Motor neuron (in vitro differentiated cells): Measurements from ENCODE around the gene AK8. TPM values are rescaled to one million over a fixed set of nuclear protein-coding genes. Genes with fewer than 3 reads are reported as not detected.
"Not testable (repeated sequence)": the region's sequence is repeated elsewhere in the genome, so short reads cannot be mapped to it uniquely, and the experiment has no call there.

Experiments used
- ATAC-seq, 8 experiments: fragments of 200-7000 bp; cut with Tn5 transposase; replicated peaks in 6 of 8; 2 replicates each; pipeline ENCODE4 v1.8.0; 2021; ENCODE audit warnings: mild to moderate bottlenecking in 8 of 8, moderate library complexity in 8 of 8
- H3K27ac ChIP-seq, 2 donors: fragments of 250-450 bp; sonication (Bioruptor Pico); 2 replicates each; pipeline ENCODE4 v1.9.0; 2021; ENCODE audit warnings: antibody characterized with exemption in 2 of 2, mild to moderate bottlenecking in 2 of 2, moderate library complexity in 1 of 2
- H3K4me1 ChIP-seq, 2 donors: fragments of 250-450 bp; sonication (Bioruptor Pico); replicated peaks in 1 of 2; 2 replicates each; pipeline ENCODE4 v1.6.1; 2021; ENCODE audit warnings: antibody characterized with exemption in 2 of 2, mild to moderate bottlenecking in 2 of 2, moderate library complexity in 1 of 2
- H3K4me3 ChIP-seq, 5 donors: fragments of 250-450 bp; sonication (Bioruptor Pico); 2 replicates each; pipeline ENCODE4 v1.9.0; 2021; ENCODE audit warnings: antibody characterized with exemption in 5 of 5, mild to moderate bottlenecking in 5 of 5, moderate library complexity in 4 of 5
- WGBS, 10 experiments: fragments of 450-650 bp; shearing (Covaris generic); methylation state at CpG; one replicate each; pipeline ENCODE4 v1.0.0; 2022; 5-methylcytosine and 5-hydroxymethylcytosine counted together
- in situ Hi-C, 9 experiments: fragments of 400-800 bp; cut with MboI; loops; one replicate each; pipeline ENCODE4 v1.15.0; 2021; ENCODE audit warnings: low sequenced_read_pairs in 9 of 9, low pct_unique_long_range_greater_than_20kb in 2 of 9; ENCODE audit not compliant: unreplicated experiment in 9 of 9
- total RNA-seq, 8 experiments: library from RNA; unstranded; fragments of 300-600 nt; gene quantifications; 2 replicates each; pipeline versions ENCODE4 v1.2.3 to v1.2.4, GENCODE V29; 2022

AK8 gene
- total RNA-seq, 8 experiments from 2014 or later = 0.64 to 6.6 (median 0.95) TPM

GRCh38 chr9:132776268-132776667, 101.8 kb downstream of the AK8 start:
- peak in 1 of 8 experiments; percentile 23 for ATAC-seq
- WGBS, 10 experiments = 44 to 100% (median 98%) methylated on average over 1 to 8 of the region's 11 CpGs; no CpG with 5 or more reads in 5 of the 10 experiments
- no peak overlapping the region for H3K27ac ChIP-seq
- H3K4me1 ChIP-seq = peaks cover 11 to 12% of the 10 kb centered on the region in 2 donors
- no peak overlapping the region for H3K4me3 ChIP-seq
- in situ Hi-C loops = no loop called here

- Histone ChIP-seq H3K4me3 (no peak overlapping the region), H3K4me1 (peaks cover 6 to 7% of the 10 kb centered on the region in 2 donors), H3K27ac (no peak overlapping the region)
- ATAC-seq = peak in 3 of 8 experiments; percentile 42 to 65 (median 59)
- WGBS, 10 experiments = 60 to 100% (median 83%) methylated on average over 1 to 2 of the region's 4 CpGs; no CpG with 5 or more reads in 3 of the 10 experiments
- in situ Hi-C loops = no loop called here
Measured at GRCh38 chr9:132775720-132776119, 102.4 kb downstream of the AK8 start.

GRCh38 chr9:132774886-132775285, 103.2 kb downstream of the AK8 start:
- Histone ChIP-seq H3K27ac (no peak overlapping the region), H3K4me3 (no peak overlapping the region), H3K4me1 (peaks cover under 1 to 3% of the 10 kb centered on the region in 2 donors)
- no peak for ATAC-seq
- in situ Hi-C loops = no loop called here
- WGBS, 10 experiments = 100% methylated on average over 1 of the region's 1 CpG; no CpG with 5 or more reads in 7 of the 10 experiments

- H3K27ac ChIP-seq = no peak overlapping the region
- H3K4me1 ChIP-seq = peaks cover 9 to 10% of the 10 kb centered on the region in 2 donors
- H3K4me3 ChIP-seq = no peak overlapping the region
- 0 to 100% (median 89%) methylated on average over 1 to 3 of the region's 7 CpGs; no CpG with 5 or more reads in 2 of the 10 experiments for WGBS, 10 experiments
- no peak for ATAC-seq
- in situ Hi-C loops = no loop called here
Measured at GRCh38 chr9:132773764-132774339, 104.2 kb downstream of the AK8 start.

- H3K27ac ChIP-seq = no peak overlapping the region
- no peak overlapping the region for H3K4me3 ChIP-seq
- WGBS, 10 experiments = 83 to 100% (median 94%) methylated on average over 2 of the region's 2 CpGs; no CpG with 5 or more reads in 7 of the 10 experiments
- no peak for ATAC-seq
- in situ Hi-C loops = no loop called here
- peaks cover 10% of the 10 kb centered on the region in 2 donors for H3K4me1 ChIP-seq
Measured at GRCh38 chr9:132773093-132773492, 105.0 kb downstream of the AK8 start.

- peaks cover 10% of the 10 kb centered on the region in 2 donors for H3K4me1 ChIP-seq
- H3K4me3 ChIP-seq, H3K27ac ChIP-seq, in situ Hi-C loops, ATAC-seq: not testable (repeated sequence)
- 75 to 100% (median 100%) methylated on average over 1 to 4 of the region's 5 CpGs; no CpG with 5 or more reads in 1 of the 10 experiments for WGBS, 10 experiments
Measured at GRCh38 chr9:132771752-132772151, 106.3 kb downstream of the AK8 start.

GRCh38 chr9:132770770-132771310, 107.2 kb downstream of the AK8 start:
- Histone ChIP-seq H3K27ac (no peak overlapping the region), H3K4me3 (no peak overlapping the region), H3K4me1 (peaks cover 10% of the 10 kb centered on the region in 2 donors)
- ATAC-seq = no peak
- in situ Hi-C loops = no loop called here
- 81 to 100% methylated on average over 1 to 3 of the region's 10 CpGs; no CpG with 5 or more reads in 8 of the 10 experiments for WGBS, 10 experiments

GRCh38 chr9:132769906-132770769, 107.9 kb downstream of the AK8 start:
- H3K4me1 ChIP-seq = peaks cover 10% of the 10 kb centered on the region in 2 donors
- in situ Hi-C loops = no loop called here
- 0 to 80% (median 4%) methylated on average over 1 to 4 of the region's 54 CpGs; no CpG with 5 or more reads in 2 of the 10 experiments for WGBS, 10 experiments
- ATAC-seq = peak; percentile 64 to 77 (median 72)
- peak overlapping the region; percentile 8 to 32 (median 30) for H3K4me3 ChIP-seq
- no peak overlapping the region for H3K27ac ChIP-seq

GRCh38 chr9:132768932-132769905, 108.9 kb downstream of the AK8 start:
- H3K27ac ChIP-seq = no peak overlapping the region
- in situ Hi-C loops = no loop called here
- H3K4me1 ChIP-seq = peaks cover 10% of the 10 kb centered on the region in 2 donors
- ATAC-seq = peak; percentile 68 to 80 (median 71)
- peak overlapping the region in 4 of 5 donors; percentile 8 to 32 (median 31) for H3K4me3 ChIP-seq
- WGBS, 10 experiments = 0 to 60% (median 6%) methylated on average over 1 to 10 of the region's 25 CpGs; no CpG with 5 or more reads in 4 of the 10 experiments

- H3K4me3 ChIP-seq = no peak overlapping the region
- in situ Hi-C loops = no loop called here
- no peaks in the 10 kb centered on the region for H3K4me1 ChIP-seq
- WGBS, 10 experiments = 0 to 96% (median 74%) methylated on average over 1 to 3 of the region's 3 CpGs
- ATAC-seq = no peak
- no peak overlapping the region for H3K27ac ChIP-seq
Measured at GRCh38 chr9:132763574-132763973, 114.5 kb downstream of the AK8 start.

GRCh38 chr9:132762896-132763295, 115.2 kb downstream of the AK8 start:
- in situ Hi-C loops = no loop called here
- H3K27ac ChIP-seq = no peak overlapping the region
- ATAC-seq = no peak
- no peak overlapping the region for H3K4me3 ChIP-seq
- H3K4me1 ChIP-seq = no peaks in the 10 kb centered on the region
- WGBS, 10 experiments = 75 to 100% (median 90%) methylated on average over 2 to 4 of the region's 4 CpGs; no CpG with 5 or more reads in 2 of the 10 experiments

GRCh38 chr9:132761602-132762001, 116.5 kb downstream of the AK8 start:
- Histone ChIP-seq H3K4me3 (no peak overlapping the region), H3K4me1 (peaks cover 0 to 5% of the 10 kb centered on the region in 2 donors), H3K27ac (no peak overlapping the region)
- in situ Hi-C loops = no loop called here
- WGBS, 10 experiments = 6 to 89% (median 67%) methylated on average over 1 of the region's 1 CpG; no CpG with 5 or more reads in 1 of the 10 experiments
- ATAC-seq = no peak
